ENCODE data around the gene VWA3B.
"Not testable (repeated sequence)": the region's sequence is repeated elsewhere in the genome, so short reads cannot be mapped to it uniquely, and the experiment has no call there.

VWA3B gene

GRCh38 chr2:98084151-98084868 lies 2.7 kb upstream of the VWA3B start:
- H3K4me3 ChIP-seq (ENCODE audit: low read length): no peak overlapping the region
- DNase-seq (ENCODE audit: low read depth, low spot score): no peak

- no peak overlapping the region for H3K4me3 ChIP-seq (ENCODE audit: low read length)
- DNase-seq (ENCODE audit: low read depth, low spot score): no peak
Observed at GRCh38 chr2:98084869-98085238, 2.1 kb upstream of the VWA3B start.

GRCh38 chr2:98085649-98086048 lies 1.3 kb upstream of the VWA3B start:
- H3K4me3 ChIP-seq (ENCODE audit: low read length): no peak overlapping the region
- DNase-seq (ENCODE audit: low read depth, low spot score): no peak

- no peak overlapping the region for H3K4me3 ChIP-seq (ENCODE audit: low read length)
- DNase-seq (ENCODE audit: low read depth, low spot score): no peak
Observed at GRCh38 chr2:98087447-98088020, 567 bp downstream of the VWA3B start.

- no peak for DNase-seq (ENCODE audit: low read depth, low spot score)
- H3K4me3 ChIP-seq (ENCODE audit: low read length): no peak overlapping the region
Observed at GRCh38 chr2:98088261-98088660, 1.3 kb downstream of the VWA3B start.

- H3K4me3 ChIP-seq (ENCODE audit: low read length): no peak overlapping the region
- DNase-seq (ENCODE audit: low read depth, low spot score): no peak
Observed at GRCh38 chr2:98089941-98090340, 3.0 kb downstream of the VWA3B start.

GRCh38 chr2:98090951-98091350 lies 4.0 kb downstream of the VWA3B start:
- no peak overlapping the region for H3K4me3 ChIP-seq (ENCODE audit: low read length)

GRCh38 chr2:98091738-98092137 lies 4.8 kb downstream of the VWA3B start:
- DNase-seq (ENCODE audit: low read depth, low spot score): no peak
- H3K4me3 ChIP-seq (ENCODE audit: low read length): no peak overlapping the region

More at GRCh38 chr2:98090951-98091350, 4.0 kb downstream of the VWA3B start:
- no peak for DNase-seq (ENCODE audit: low read depth, low spot score)

- peak; percentile 55 for DNase-seq (ENCODE audit: low read depth, low spot score)
- H3K4me3 ChIP-seq (ENCODE audit: low read length): no peak overlapping the region
Observed at GRCh38 chr2:98093146-98093545, 6.2 kb downstream of the VWA3B start.

GRCh38 chr2:98093611-98094010 lies 6.6 kb downstream of the VWA3B start:
- peak; percentile 40 for DNase-seq (ENCODE audit: low read depth, low spot score)
- no peak overlapping the region for H3K4me3 ChIP-seq (ENCODE audit: low read length)

GRCh38 chr2:98099939-98100743 lies 13.2 kb downstream of the VWA3B start:
- H3K4me3 ChIP-seq (ENCODE audit: low read length): no peak overlapping the region

GRCh38 chr2:98102315-98102714 lies 15.3 kb downstream of the VWA3B start:
- not testable (repeated sequence) for H3K4me3 ChIP-seq (ENCODE audit: low read length); DNase-seq (ENCODE audit: low read depth, low spot score)

More at GRCh38 chr2:98099939-98100743, 13.2 kb downstream of the VWA3B start:
- DNase-seq (ENCODE audit: low read depth, low spot score): no peak

GRCh38 chr2:98102878-98103277 lies 15.9 kb downstream of the VWA3B start:
- DNase-seq (ENCODE audit: low read depth, low spot score): no peak
- no peak overlapping the region for H3K4me3 ChIP-seq (ENCODE audit: low read length)

- no peak overlapping the region for H3K4me3 ChIP-seq (ENCODE audit: low read length)
- DNase-seq (ENCODE audit: low read depth, low spot score): no peak
Observed at GRCh38 chr2:98108110-98108509, 21.1 kb downstream of the VWA3B start.

- H3K4me3 ChIP-seq (ENCODE audit: low read length): no peak overlapping the region
- no peak for DNase-seq (ENCODE audit: low read depth, low spot score)
Observed at GRCh38 chr2:98110741-98111140, 23.8 kb downstream of the VWA3B start.

- no peak for DNase-seq (ENCODE audit: low read depth, low spot score)
- H3K4me3 ChIP-seq (ENCODE audit: low read length): no peak overlapping the region
Observed at GRCh38 chr2:98114643-98115330, 27.8 kb downstream of the VWA3B start.

GRCh38 chr2:98118161-98118560 lies 31.2 kb downstream of the VWA3B start:
- no peak overlapping the region for H3K4me3 ChIP-seq (ENCODE audit: low read length)
- DNase-seq (ENCODE audit: low read depth, low spot score): no peak

- no peak overlapping the region for H3K4me3 ChIP-seq (ENCODE audit: low read length)
- no peak for DNase-seq (ENCODE audit: low read depth, low spot score)
Observed at GRCh38 chr2:98118852-98119251, 31.9 kb downstream of the VWA3B start.

GRCh38 chr2:98121149-98121548 lies 34.2 kb downstream of the VWA3B start:
- no peak overlapping the region for H3K4me3 ChIP-seq (ENCODE audit: low read length)
- DNase-seq (ENCODE audit: low read depth, low spot score): no peak

- no peak for DNase-seq (ENCODE audit: low read depth, low spot score)
- no peak overlapping the region for H3K4me3 ChIP-seq (ENCODE audit: low read length)
Observed at GRCh38 chr2:98122524-98122923, 35.6 kb downstream of the VWA3B start.
